HG03097 (cell line): ENCODE results near the gene GPN2.
"Not testable (repeated sequence)": the region's sequence is repeated elsewhere in the genome, so short reads cannot be mapped to it uniquely, and the experiment has no call there.

ENCODE experiments used
- ATAC-seq: cut with Tn5 transposase; IDR thresholded peaks from one replicate; pipeline ENCODE4 v1.9.1; 2021; ENCODE audit not compliant: unreplicated experiment, low FRiP score

Gene GPN2

GRCh38 chr1:26861286-26861701, 28.8 kb downstream of the GPN2 start:
- no peak for ATAC-seq

GRCh38 chr1:26858891-26859640, 31.0 kb downstream of the GPN2 start:
- ATAC-seq, result no peak

- no peak for ATAC-seq
Measured at GRCh38 chr1:26858160-26858559, 31.9 kb downstream of the GPN2 start.

GRCh38 chr1:26857473-26858060, 32.5 kb downstream of the GPN2 start:
- ATAC-seq, result no peak

- ATAC-seq, result no peak
Measured at GRCh38 chr1:26856604-26857469, 33.2 kb downstream of the GPN2 start.

GRCh38 chr1:26856181-26856580, 33.9 kb downstream of the GPN2 start:
- ATAC-seq, result no peak

- no peak for ATAC-seq
Measured at GRCh38 chr1:26855636-26856035, 34.4 kb downstream of the GPN2 start.

GRCh38 chr1:26854906-26855305, 35.2 kb downstream of the GPN2 start:
- no peak for ATAC-seq

GRCh38 chr1:26853600-26853999, 36.5 kb downstream of the GPN2 start:
- ATAC-seq, result no peak

GRCh38 chr1:26853156-26853555, 36.9 kb downstream of the GPN2 start:
- ATAC-seq, result no peak

- ATAC-seq, result no peak
Measured at GRCh38 chr1:26852701-26853100, 37.4 kb downstream of the GPN2 start.

GRCh38 chr1:26851106-26851684, 38.9 kb downstream of the GPN2 start:
- ATAC-seq, result no peak

GRCh38 chr1:26848941-26849774, 40.9 kb downstream of the GPN2 start:
- ATAC-seq, result no peak

- ATAC-seq, result no peak
Measured at GRCh38 chr1:26848499-26848898, 41.6 kb downstream of the GPN2 start.

- not testable (repeated sequence) for ATAC-seq
Measured at GRCh38 chr1:26847826-26848225, 42.3 kb downstream of the GPN2 start.

- no peak for ATAC-seq
Measured at GRCh38 chr1:26844424-26845196, 45.5 kb downstream of the GPN2 start.

GRCh38 chr1:26839779-26840178, 50.3 kb downstream of the GPN2 start:
- no peak for ATAC-seq

GRCh38 chr1:26839339-26839722, 50.8 kb downstream of the GPN2 start:
- ATAC-seq, result peak; percentile 16
